Measurements from ENCODE around the gene PRDM13. TPM values are rescaled to one million over a fixed set of nuclear protein-coding genes. Genes with fewer than 3 reads are reported as not detected.

PRDM13 gene
- total and polyA plus RNA-seq, 9 of the 15 experiments (the other 6 are each of a cell fraction or from before 2014, with no cell fraction given), result not detected

DNA sequence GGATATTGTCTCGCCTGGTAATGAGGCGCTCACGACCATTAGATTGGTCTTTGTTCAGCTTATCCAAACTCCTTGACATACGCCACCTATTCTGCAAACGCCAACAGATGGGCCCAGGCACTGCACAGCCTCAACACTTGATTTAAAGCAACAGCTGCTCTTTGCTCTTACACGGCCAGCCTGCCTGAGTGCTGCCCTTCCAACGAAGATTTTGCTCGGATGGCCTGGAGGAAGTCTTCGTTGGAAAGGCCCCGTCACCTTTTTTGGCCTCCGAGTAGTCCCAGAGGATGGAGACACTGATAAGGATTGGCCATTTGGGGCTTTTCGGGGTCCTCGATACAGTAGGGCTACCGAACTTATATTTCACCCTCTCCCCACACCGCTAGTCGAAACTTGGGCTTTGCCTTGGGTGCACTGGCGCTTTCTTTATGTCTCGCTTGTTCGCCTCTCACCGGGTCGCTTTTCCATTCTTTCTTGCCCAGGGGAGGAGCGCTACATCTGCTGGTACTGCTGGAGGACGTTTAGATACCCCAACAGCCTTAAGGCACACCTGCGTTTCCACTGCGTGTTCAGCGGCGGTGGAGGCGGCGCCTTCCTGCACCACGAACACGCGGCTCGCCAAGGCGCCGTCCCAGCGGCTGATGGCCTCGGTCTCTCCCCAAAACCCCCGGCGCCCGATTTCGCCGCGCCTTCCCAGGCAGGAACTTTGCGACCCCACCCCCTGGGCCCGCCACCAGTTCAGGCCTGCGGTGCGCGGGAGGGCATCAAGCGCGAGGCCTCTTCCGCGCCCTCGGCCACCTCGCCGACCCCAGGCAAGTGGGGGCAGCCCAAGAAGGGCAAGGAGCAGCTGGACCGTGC, 6.1 kb downstream of the PRDM13 start:
- in situ Hi-C loops (cut with MboI), result no loop called here
- H3K4me3 ChIP-seq, result no peak overlapping the region
- TF ChIP-seq CEBPB (tag; IDR thresholded peaks at IDR 0.05), result no peak
- 0 out of 3 replicates have a peak, but pooled peaks of 1 of the 2 experiments have one; percentile 7 for TF ChIP-seq CBX3 (IDR thresholded peaks at IDR 0.05; ENCODE audit: borderline replicate concordance in 1 of 2, low read length in 2 of 2)
- H4K20me1 ChIP-seq (replicated peaks; ENCODE audit: control insufficient read depth, insufficient read depth, low read length), result no peaks in the 10 kb centered on the region
- POLR2A ChIA-PET, result no interaction called here
- no peaks in the 10 kb centered on the region for H3K79me2 ChIP-seq (ENCODE audit: control insufficient read depth, insufficient read depth, low read length)
- DNase-seq (ENCODE audit: extremely low read depth in 1 of 4, low spot score in 3 of 4), result no peak
- H3K36me3 ChIP-seq (ENCODE audit: control insufficient read depth, insufficient read depth, low read length), result no peaks in the 10 kb centered on the region
- 77% methylated on average over 25 of the region's 56 CpGs for WGBS (ENCODE audit: insufficient coverage, low coverage, missing lambda C conversion rate)
- CTCF ChIA-PET (ENCODE audit: low intra/inter-chr PET ratio), result interaction anchor here (0.6 kb wide), 1 partner anchor 897 kb away, joined by 3 read pairs; no protein-coding TSS in a partner anchor
- H3K4me2 ChIP-seq (ENCODE audit: insufficient read depth, low read length), result no peak overlapping the region
- no peaks in the 10 kb centered on the region for H3K9me1 ChIP-seq (ENCODE audit: control insufficient read depth, insufficient read depth, low read length)
- no peak overlapping the region for H2AFZ ChIP-seq (ENCODE audit: low read depth, low read length)
- FAIRE-seq, result no peak
- H3K27ac ChIP-seq (ENCODE audit: extremely low read depth, low read depth, low read length), result no peak overlapping the region
- H3K9ac ChIP-seq (ENCODE audit: insufficient read depth in 1 of 2, low read depth in 2 of 2, low read length in 2 of 2), result no peak overlapping the region
- peaks cover 3 to 10% of the 10 kb centered on the region in 2 experiments; a peak in 3 of 5 replicates for H3K4me1 ChIP-seq (replicated peaks in 1 of 2; ENCODE audit: control insufficient read depth in 2 of 2, insufficient read depth in 2 of 2, low read length in 2 of 2)
- BruUV-seq (replicated peaks), result no TSS peak
- peaks cover 6 to 18% of the 10 kb centered on the region in 2 experiments; a peak in 3 of 5 replicates for H3K27me3 ChIP-seq (ENCODE audit: control insufficient read depth in 2 of 2, insufficient read depth in 2 of 2, low read length in 2 of 2)
- intact Hi-C loops (cut with micrococcal nuclease), result no loop called here
- ATAC-seq, result no peak
- no peaks in the 10 kb centered on the region for H3K9me3 ChIP-seq (replicated peaks; ENCODE audit: control insufficient read depth, insufficient read depth, low read depth, low read length)

- no peak for ATAC-seq
- Histone ChIP-seq H2AFZ (ENCODE audit: low read depth, low read length) (no peak overlapping the region), H3K27ac (ENCODE audit: extremely low read depth, low read depth, low read length) (no peak overlapping the region), H4K20me1 (replicated peaks; ENCODE audit: control insufficient read depth, insufficient read depth, low read length) (no peaks in the 10 kb centered on the region), H3K9me1 (ENCODE audit: control insufficient read depth, insufficient read depth, low read length) (no peaks in the 10 kb centered on the region), H3K4me2 (ENCODE audit: insufficient read depth, low read length) (no peak overlapping the region), H3K9ac (ENCODE audit: insufficient read depth in 1 of 2, low read depth in 2 of 2, low read length in 2 of 2) (no peak overlapping the region), H3K79me2 (ENCODE audit: control insufficient read depth, insufficient read depth, low read length) (no peaks in the 10 kb centered on the region), H3K36me3 (ENCODE audit: control insufficient read depth, insufficient read depth, low read length) (no peaks in the 10 kb centered on the region), H3K4me3 (no peak overlapping the region), H3K4me1 (replicated peaks in 1 of 2; ENCODE audit: control insufficient read depth in 2 of 2, insufficient read depth in 2 of 2, low read length in 2 of 2) (peaks cover 3 to 9% of the 10 kb centered on the region in 2 experiments; a peak in 3 of 5 replicates), H3K9me3 (replicated peaks; ENCODE audit: control insufficient read depth, insufficient read depth, low read depth, low read length) (no peaks in the 10 kb centered on the region), H3K27me3 (ENCODE audit: control insufficient read depth in 2 of 2, insufficient read depth in 2 of 2, low read length in 2 of 2) (peaks cover under 1 to 15% of the 10 kb centered on the region in 2 experiments; a peak in 3 of 5 replicates)
- no peak for DNase-seq (ENCODE audit: extremely low read depth in 1 of 4, low spot score in 3 of 4)
- no TSS peak for BruUV-seq (replicated peaks)
- no peak for FAIRE-seq
- intact Hi-C loops (cut with micrococcal nuclease) (no loop called here), in situ Hi-C loops (cut with MboI) (no loop called here)
- CTCF ChIA-PET (ENCODE audit: low intra/inter-chr PET ratio), result no interaction called here
- 91% methylated on average over 17 of the region's 37 CpGs for WGBS (ENCODE audit: insufficient coverage, low coverage, missing lambda C conversion rate)
- POLR2A ChIA-PET, result no interaction called here
- TF ChIP-seq ZNF3 (CRISPR knock-in tag; IDR thresholded peaks at IDR 0.05) (no peak), ZNF12 (CRISPR knock-in tag; IDR thresholded peaks at IDR 0.05) (no peak), SREBF1 (IDR thresholded peaks at IDR 0.05; ENCODE audit: borderline replicate concordance, low read depth, low read length) (no peak), ZFP1 (CRISPR knock-in tag; IDR thresholded peaks at IDR 0.05) (no peak), KDM4B (IDR thresholded peaks at IDR 0.05; ENCODE audit: borderline replicate concordance in 2 of 2, low read depth in 1 of 2) (no peak), XRCC3 (IDR thresholded peaks at IDR 0.05) (no peak)
These were observed 6.7 kb downstream of the PRDM13 start for GRCh38 chr6:99613409-99613704.

Data from K562 (cell line).